Adrenal gland (tissue), 12 donors: ENCODE data around the gene RAB27B. TPM values are rescaled to one million over a fixed set of nuclear protein-coding genes. Genes with fewer than 3 reads are reported as not detected.

Experiments
- DNase-seq, 7 donors: peaks; one replicate each; pipeline ENCODE4 v3.0.0-alpha.2; 2019 to 2020
- H3K27ac ChIP-seq, 5 donors: fragments of 200-600 bp; sonication (generic) in 4 of 5; 1 replicate in 3 of 5; 2 replicates in 2 of 5; pipeline versions ENCODE4 v1.5.1 to v1.8.0; 2016 to 2020; ENCODE audit warnings: mild to moderate bottlenecking in 1 of 5
- H3K27me3 ChIP-seq: fragments of 200-600 bp; 2 replicates; pipeline ENCODE4 v1.8.0; 2021
- H3K36me3 ChIP-seq, 2 donors: fragments of 200-600 bp; replicated peaks in 1 of 2; 1 replicate in 1 of 2; 2 replicates in 1 of 2; pipeline versions ENCODE4 v1.5.1 to v1.8.0; 2018 to 2022
- H3K4me1 ChIP-seq, 2 donors: fragments of 200-600 bp; replicated peaks in 1 of 2; 1 replicate in 1 of 2; 2 replicates in 1 of 2; pipeline versions ENCODE4 v1.5.1 to v1.8.0; 2018 to 2021
- H3K4me3 ChIP-seq, 4 donors: fragments of 200-600 bp; sonication (generic) in 3 of 4; one replicate each; pipeline ENCODE4 v1.5.1; 2016 to 2018
- H3K9me3 ChIP-seq, 3 donors: fragments of 200-600 bp; sonication (generic) in 1 of 3; replicated peaks in 1 of 3; 1 replicate in 2 of 3; 2 replicates in 1 of 3; pipeline versions ENCODE4 v1.5.1 to v1.8.0; 2016 to 2021
- POLR2A ChIP-seq, 2 donors: fragments of 450-650 bp; IDR thresholded peaks; one replicate each; pipeline ENCODE4 v1.6.1; 2017; ENCODE audit warnings: antibody characterized with exemption in 2 of 2, mild to moderate bottlenecking in 2 of 2, moderate library complexity in 1 of 2
- WGBS, 4 donors: extraction: QIAGEN DNeasy Blood & Tissue Kit in 2 of 4; methylation state at CpG; one replicate each; pipeline versions ENCODE4 v1.1.5 to v1.1.7; 2013 to 2017; 5-methylcytosine and 5-hydroxymethylcytosine counted together
- intact Hi-C, 2 donors: fragments of 100-400 bp; cut with DNase I; formaldehyde crosslinking; loops; one replicate each; pipeline versions ENCODE4 v1.14.1 to v1.15.0; 2022 to 2023
- polyA plus RNA-seq, 3 donors: library from polyadenylated mRNA; stranded (reverse); fragments of 200-250 nt in 2 of 3; fragments of 350-450 nt in 1 of 3; fragmentation: Illumina TruSeq in 1 of 3; extraction: RNeasy Lipid Tissue Mini Kit (QIAGEN cat#74804) in 1 of 3; gene quantifications; one replicate each; pipeline ENCODE4 v1.2.3, GENCODE V29; 2013 to 2014
- total RNA-seq, 9 donors: library from RNA; depleted of rRNA in 4 of 9; stranded (reverse); fragments of >200 nt in 4 of 9; fragments of 120-200 nt in 1 of 9; fragmentation: NEBNext Ultra II Directional in 1 of 9; extraction: Animal tissue kit (Norgen Biotek cat#: 25700) in 1 of 9; gene quantifications; one replicate each; pipeline versions ENCODE4 v1.1.0 to v1.2.4, GENCODE V29; 2013 to 2023
- TF ChIP-seq, protein P1 (sequence below), 6 experiments: fragments of 450-650 bp in 4 of 6; fragments of 200-600 bp in 2 of 6; sonication (generic) in 1 of 6; IDR thresholded peaks; 1 replicate in 5 of 6; 2 replicates in 1 of 6; pipeline versions ENCODE4 v1.5.1 to v1.8.0; 2016 to 2021; ENCODE audit warnings: antibody characterized with exemption in 6 of 6, mild to moderate bottlenecking in 2 of 6, moderate library complexity in 1 of 6
- donor health status: healthy with polysubstance abuse.
- donor health status: Bipolar disorder and iron deficiency.
- donor health status: DM: yes; HTN: yes; CAD: no.
- donor health status: DM: no; HTN: no; CAD: no.
- donor health status: DM: no; HTN: no; CAD: no.
- donor health status: DM: yes; HTN: yes; CAD: no.

RAB27B gene
- total and polyA plus RNA-seq, 12 donors, result 0.04 to 3.9 (median 1.1) TPM; not detected in 3

DNA sequence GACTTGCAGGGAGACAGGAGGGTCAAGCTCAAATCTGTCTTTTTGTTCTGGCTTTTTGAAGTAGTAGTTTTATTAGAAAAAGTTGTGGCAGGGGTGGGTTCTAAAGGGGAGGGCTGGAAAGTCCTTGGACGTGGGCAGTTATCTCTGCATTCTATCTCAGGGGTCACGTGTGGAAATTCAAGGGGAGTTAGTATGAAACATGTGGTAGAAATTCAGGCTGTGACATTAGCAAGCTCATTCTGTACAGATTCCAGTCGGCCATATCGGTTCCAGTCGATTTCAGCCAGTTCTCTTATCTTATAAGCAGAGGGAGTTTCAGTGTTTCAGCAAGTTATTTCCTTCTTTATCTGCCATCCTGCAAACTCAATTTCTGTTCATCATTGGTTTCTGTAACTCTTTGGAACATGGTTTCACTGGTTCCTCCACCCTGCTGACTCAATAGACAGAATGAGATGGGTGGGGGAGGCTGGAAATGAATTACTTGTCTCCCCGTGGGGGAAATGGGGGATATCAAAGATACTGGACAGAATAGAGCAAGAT, 53.0 kb downstream of the RAB27B start:
- H3K4me3 ChIP-seq, result no peak overlapping the region
- intact Hi-C loops, result no loop called here
- TF ChIP-seq POLR2A (IDR thresholded peaks at IDR 0.05), result no peak
- TF ChIP-seq, protein P1, sequence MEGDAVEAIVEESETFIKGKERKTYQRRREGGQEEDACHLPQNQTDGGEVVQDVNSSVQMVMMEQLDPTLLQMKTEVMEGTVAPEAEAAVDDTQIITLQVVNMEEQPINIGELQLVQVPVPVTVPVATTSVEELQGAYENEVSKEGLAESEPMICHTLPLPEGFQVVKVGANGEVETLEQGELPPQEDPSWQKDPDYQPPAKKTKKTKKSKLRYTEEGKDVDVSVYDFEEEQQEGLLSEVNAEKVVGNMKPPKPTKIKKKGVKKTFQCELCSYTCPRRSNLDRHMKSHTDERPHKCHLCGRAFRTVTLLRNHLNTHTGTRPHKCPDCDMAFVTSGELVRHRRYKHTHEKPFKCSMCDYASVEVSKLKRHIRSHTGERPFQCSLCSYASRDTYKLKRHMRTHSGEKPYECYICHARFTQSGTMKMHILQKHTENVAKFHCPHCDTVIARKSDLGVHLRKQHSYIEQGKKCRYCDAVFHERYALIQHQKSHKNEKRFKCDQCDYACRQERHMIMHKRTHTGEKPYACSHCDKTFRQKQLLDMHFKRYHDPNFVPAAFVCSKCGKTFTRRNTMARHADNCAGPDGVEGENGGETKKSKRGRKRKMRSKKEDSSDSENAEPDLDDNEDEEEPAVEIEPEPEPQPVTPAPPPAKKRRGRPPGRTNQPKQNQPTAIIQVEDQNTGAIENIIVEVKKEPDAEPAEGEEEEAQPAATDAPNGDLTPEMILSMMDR (IDR thresholded peaks at IDR 0.05), result no peak
- no peak overlapping the region for H3K27ac ChIP-seq
- no peaks in the 10 kb centered on the region for H3K9me3 ChIP-seq
- H3K4me1 ChIP-seq, result no peaks in the 10 kb centered on the region
- WGBS, 4 donors, result 60 to 66% (median 61%) methylated on average over 6 of the region's 6 CpGs
- no peak for DNase-seq
- no peaks in the 10 kb centered on the region for H3K36me3 ChIP-seq
- no peaks in the 10 kb centered on the region for H3K27me3 ChIP-seq

DNA sequence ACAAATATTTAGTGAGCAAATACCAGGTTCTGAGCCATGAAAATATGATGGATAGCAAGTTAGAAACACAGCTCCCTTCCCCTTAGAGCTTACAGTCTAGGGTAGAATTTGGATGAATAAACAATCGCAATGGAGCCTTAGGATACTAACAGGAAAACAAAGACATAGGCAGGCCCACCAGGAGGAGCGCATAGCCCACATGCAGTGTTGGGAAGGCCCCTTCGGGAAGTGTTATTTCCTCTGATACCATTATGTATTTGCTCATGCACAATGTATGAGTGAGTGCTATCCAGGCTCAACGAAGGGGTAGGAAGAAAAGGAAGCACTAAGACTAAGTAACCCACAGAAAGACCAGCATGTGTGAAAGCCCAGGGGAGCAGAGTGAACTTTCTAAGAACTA, 54.0 kb downstream of the RAB27B start:
- no peaks in the 10 kb centered on the region for H3K36me3 ChIP-seq
- TF ChIP-seq, protein P1 (IDR thresholded peaks at IDR 0.05), result no peak
- TF ChIP-seq POLR2A (IDR thresholded peaks at IDR 0.05), result no peak
- intact Hi-C loops, result no loop called here
- no peak overlapping the region for H3K27ac ChIP-seq
- no peaks in the 10 kb centered on the region for H3K9me3 ChIP-seq
- no peaks in the 10 kb centered on the region for H3K27me3 ChIP-seq
- no peak overlapping the region for H3K4me3 ChIP-seq
- 67 to 77% (median 70%) methylated on average over 4 of the region's 4 CpGs for WGBS, 4 donors
- DNase-seq, result no peak
- no peaks in the 10 kb centered on the region for H3K4me1 ChIP-seq

- no peak overlapping the region for H3K4me3 ChIP-seq
- H3K4me1 ChIP-seq, result no peaks in the 10 kb centered on the region
- no peak overlapping the region for H3K27ac ChIP-seq
- 77 to 88% (median 83%) methylated on average over 6 of the region's 6 CpGs for WGBS, 4 donors
- TF ChIP-seq POLR2A (IDR thresholded peaks at IDR 0.05), result no peak
- TF ChIP-seq, protein P1 (IDR thresholded peaks at IDR 0.05), result no peak
- no peaks in the 10 kb centered on the region for H3K27me3 ChIP-seq
- no peaks in the 10 kb centered on the region for H3K9me3 ChIP-seq
- DNase-seq, result no peak
- H3K36me3 ChIP-seq, result no peaks in the 10 kb centered on the region
- intact Hi-C loops, result no loop called here
These were observed 55.7 kb downstream of the RAB27B start for GRCh38 chr18:54883816-54884604.

DNA sequence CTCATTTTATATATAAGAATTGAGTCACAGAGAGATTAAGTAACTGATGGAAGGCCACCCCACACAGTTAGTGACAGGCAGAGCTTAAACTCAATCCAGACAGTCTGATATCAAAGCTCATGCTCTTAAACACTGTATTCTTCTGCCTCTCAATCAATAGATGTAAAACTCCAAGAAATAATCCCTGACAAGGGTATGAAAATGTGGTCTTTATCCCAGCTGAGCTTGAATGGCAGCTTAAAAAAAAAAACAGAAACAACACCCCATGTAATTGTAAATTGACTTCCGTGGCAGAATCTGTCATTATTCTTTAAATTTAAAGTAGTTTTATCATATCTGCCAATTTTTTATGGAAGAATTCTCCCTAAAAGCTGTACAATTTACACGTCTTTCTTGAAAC, 60.1 kb downstream of the RAB27B start:
- WGBS, 4 donors, result 74 to 85% (median 76%) methylated on average over 2 of the region's 2 CpGs
- Histone ChIP-seq H3K4me3 (no peak overlapping the region), H3K9me3 (no peaks in the 10 kb centered on the region), H3K27ac (no peak overlapping the region), H3K4me1 (no peaks in the 10 kb centered on the region), H3K36me3 (no peaks in the 10 kb centered on the region), H3K27me3 (no peaks in the 10 kb centered on the region)
- TF ChIP-seq, protein P1 (IDR thresholded peaks at IDR 0.05), result no peak
- TF ChIP-seq POLR2A (IDR thresholded peaks at IDR 0.05), result no peak
- intact Hi-C loops, result no loop called here
- DNase-seq, result no peak
